SK-N-MC (cell line): ENCODE data around the gene FIBCD1.

ENCODE experiments used
- EZH2 ChIP-seq: fragments of 200-600 bp; sonication (generic); IDR thresholded peaks from one replicate; pipeline ENCODE4 v1.6.1; 2017; ENCODE audit warnings: antibody characterized with exemption
- POLR2AphosphoS5 ChIP-seq: IDR thresholded peaks from 2 replicates; pipeline ENCODE4 v1.6.1; 2012; ENCODE audit warnings: mild to moderate bottlenecking, low read depth, low read length, borderline replicate concordance

DNA sequence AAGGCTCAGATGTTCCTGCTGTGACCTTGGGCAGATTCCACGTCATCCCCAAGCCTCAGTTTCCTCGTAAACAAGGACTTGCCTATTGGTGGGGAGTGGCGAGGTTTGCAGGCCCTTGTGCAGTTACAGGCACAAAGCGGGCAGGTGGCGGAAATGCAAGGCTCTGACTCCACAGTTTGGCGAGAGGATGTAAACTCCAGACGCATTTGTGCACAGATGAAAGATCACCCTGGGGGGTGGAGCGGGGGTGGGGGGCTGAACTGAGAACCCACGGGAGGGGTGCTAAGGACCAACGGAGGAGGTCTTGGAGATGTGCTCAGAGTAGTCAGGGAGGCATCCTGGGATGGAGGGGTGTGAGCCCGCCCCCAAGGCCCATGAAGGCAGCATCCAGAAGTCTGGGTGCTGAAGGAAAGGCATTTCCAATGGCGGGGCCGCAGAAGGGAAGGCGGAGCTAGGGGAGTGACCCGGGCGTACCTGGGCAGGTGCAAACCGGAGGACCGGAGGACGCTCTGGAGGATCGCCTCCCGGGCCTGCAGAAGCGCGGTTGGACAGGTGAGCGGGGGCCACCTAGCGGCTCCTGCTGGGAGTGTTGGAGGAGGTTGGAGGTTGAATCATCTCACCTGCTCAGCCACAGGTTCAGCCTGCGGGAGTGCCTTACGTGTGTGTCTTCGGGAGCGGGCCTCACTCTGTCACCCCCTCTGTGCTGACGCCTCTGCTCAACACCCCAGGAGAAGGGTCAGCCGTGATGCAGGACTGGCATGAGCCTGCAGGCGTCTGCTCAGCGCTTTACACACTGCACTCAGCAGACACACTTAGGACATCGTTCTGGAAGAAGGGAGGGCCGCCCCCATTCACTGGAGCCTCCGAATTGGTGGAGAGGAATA, 1.9 kb upstream of the FIBCD1 start:
- TF ChIP-seq POLR2AphosphoS5 (no peak), EZH2 (no peak)
